SK-N-SH (cell line): ENCODE data around the gene DYNC2H1. TPM values are rescaled to one million over a fixed set of nuclear protein-coding genes. Genes with fewer than 3 reads are reported as not detected.
A peak's percentile ranks its signal among the peaks of the same experiment; 100 is the strongest.

Experiments used
- CTCF ChIA-PET: fragments of 300-600, 350-600 bp; formaldehyde crosslinking; extraction: SDS; loops from one replicate; lab custom pipeline; 2021; lab: Yijun Ruan, JAX
- POLR2A ChIA-PET: fragments of 350-600 bp; sonication (Branson Sonifier 250); formaldehyde crosslinking; extraction: SDS; loops from one replicate; lab custom pipeline; 2020; ENCODE audit warnings: antibody characterized with exemption, inconsistent platforms; lab: Yijun Ruan, JAX
- DNase-seq: peaks from one replicate; pipeline ENCODE4 v3.0.0; 2012
- H2AFZ ChIP-seq: fragments of 200-600 bp; sonication (generic); 2 replicates; pipeline ENCODE4 v1.8.1; 2016; ENCODE audit warnings: antibody characterized with exemption, mild to moderate bottlenecking, low read depth
- H3F3A ChIP-seq: fragments of 200-600 bp; sonication (generic); replicated peaks from 2 replicates; pipeline ENCODE3; 2016; ENCODE audit warnings: antibody characterized with exemption, mild to moderate bottlenecking; ENCODE audit not compliant: insufficient read depth
- H3K27ac ChIP-seq, 2 experiments: fragments of 200-500 bp in 1 of 2; fragments of 200-600 bp in 1 of 2; sonication (Bioruptor generic) in 1 of 2; sonication (generic), shearing (Covaris generic) in 1 of 2; 2 replicates each; pipeline versions ENCODE4 v1.5.1 to v1.6.1; 2014 to 2016; ENCODE audit warnings: low read depth in 2 of 2, inconsistent platforms in 1 of 2, low read length in 1 of 2, mild to moderate bottlenecking in 1 of 2, mixed read lengths in 1 of 2
- H3K27me3 ChIP-seq: fragments of 200-600 bp; sonication (generic), shearing (Covaris generic); 2 replicates; pipeline ENCODE4 v1.6.1; 2016; ENCODE audit warnings: mixed run types; ENCODE audit not compliant: insufficient read depth
- H3K36me3 ChIP-seq, 2 experiments: fragments of 200-500 bp in 1 of 2; fragments of 200-600 bp in 1 of 2; sonication (Bioruptor generic) in 1 of 2; sonication (generic) in 1 of 2; replicated peaks in 1 of 2; 2 replicates each; pipeline versions ENCODE3 to v1.5.1; 2014 to 2016; ENCODE audit warnings: low read length in 1 of 2, mild to moderate bottlenecking in 1 of 2; ENCODE audit not compliant: insufficient read depth in 2 of 2, control insufficient read depth in 1 of 2
- H3K4me1 ChIP-seq, 2 experiments: fragments of 200-500 bp in 1 of 2; fragments of 200-600 bp in 1 of 2; sonication (Bioruptor generic) in 1 of 2; sonication (generic), shearing (Covaris generic) in 1 of 2; 2 replicates each; pipeline versions ENCODE4 v1.5.1 to v1.6.1; 2014 to 2016; ENCODE audit warnings: low read depth in 1 of 2, low read length in 1 of 2, mixed run types in 1 of 2; ENCODE audit not compliant: insufficient read depth in 2 of 2, control insufficient read depth in 1 of 2
- H3K4me2 ChIP-seq: fragments of 200-600 bp; sonication (generic), shearing (Covaris generic); 2 replicates; pipeline ENCODE4 v1.6.1; 2017; ENCODE audit warnings: mixed run types
- H3K4me3 ChIP-seq, 2 experiments: fragments of 200-500 bp in 1 of 2; fragments of 200-600 bp in 1 of 2; sonication (Bioruptor generic) in 1 of 2; sonication (generic), shearing (Covaris generic) in 1 of 2; 2 replicates each; pipeline versions ENCODE4 v1.5.1 to v1.8.1; 2014 to 2016; ENCODE audit warnings: low read depth in 2 of 2, inconsistent platforms in 1 of 2, low read length in 1 of 2, mild to moderate bottlenecking in 1 of 2, mixed read lengths in 1 of 2, moderate library complexity in 1 of 2
- H3K79me2 ChIP-seq: fragments of 200-600 bp; sonication (generic); 2 replicates; pipeline ENCODE4 v1.8.1; 2017; ENCODE audit warnings: mild to moderate bottlenecking; ENCODE audit not compliant: insufficient read depth
- H3K9ac ChIP-seq: fragments of 200-600 bp; sonication (generic); 2 replicates; pipeline ENCODE4 v1.6.1; 2017; ENCODE audit warnings: mixed run types
- H3K9me2 ChIP-seq: fragments of 200-600 bp; sonication (generic); 2 replicates; pipeline ENCODE4 v1.6.1; 2017; ENCODE audit warnings: mixed run types
- H3K9me3 ChIP-seq: fragments of 200-600 bp; sonication (generic); 2 replicates; pipeline ENCODE4 v1.6.1; 2017; ENCODE audit warnings: mixed run types, mild to moderate bottlenecking, moderate library complexity
- H4K20me1 ChIP-seq: fragments of 200-600 bp; sonication (generic); 2 replicates; pipeline ENCODE4 v1.6.1; 2017; ENCODE audit warnings: mild to moderate bottlenecking, mixed run types; ENCODE audit not compliant: insufficient read depth
- CTCF ChIP-seq: fragments of 200-600 bp; sonication (generic); IDR thresholded peaks from 2 replicates; pipeline ENCODE4 v1.6.1; 2017; ENCODE audit warnings: antibody characterized with exemption, mild to moderate bottlenecking, moderate library complexity
- ELF1 ChIP-seq: IDR thresholded peaks from 2 replicates; pipeline ENCODE4 v1.4.0; 2012
- FOSL2 ChIP-seq: IDR thresholded peaks from 2 replicates; pipeline ENCODE4 v1.4.0; 2012; ENCODE audit warnings: low read depth, mild to moderate bottlenecking, moderate library complexity, borderline replicate concordance
- FOXJ3 ChIP-seq: sonication (generic); formaldehyde crosslinking; IDR thresholded peaks from 2 replicates; pipeline ENCODE4 v1.5.1; 2020; ENCODE audit warnings: mild to moderate bottlenecking, missing genetic modification reagents
- MAX ChIP-seq: IDR thresholded peaks from 2 replicates; pipeline ENCODE4 v1.4.0; 2012; ENCODE audit warnings: low read depth
- NFIC ChIP-seq: IDR thresholded peaks from 2 replicates; pipeline ENCODE4 v1.4.0; 2012; ENCODE audit warnings: borderline replicate concordance
- POLR2AphosphoS5 ChIP-seq: IDR thresholded peaks from 2 replicates; pipeline ENCODE4 v1.6.1; 2012; ENCODE audit warnings: low read depth, low read length
- REST ChIP-seq: IDR thresholded peaks from 2 replicates; pipeline ENCODE4 v1.6.1; 2012; ENCODE audit warnings: mild to moderate bottlenecking, low read depth, low read length, moderate library complexity
- TAF1 ChIP-seq: IDR thresholded peaks from 2 replicates; pipeline ENCODE4 v1.6.1; 2012; ENCODE audit warnings: low read depth, mild to moderate bottlenecking, low read length, moderate library complexity, borderline replicate concordance
- TEAD4 ChIP-seq: IDR thresholded peaks from 2 replicates; pipeline ENCODE4 v1.4.0; 2012; ENCODE audit warnings: mild to moderate bottlenecking, borderline replicate concordance; ENCODE audit not compliant: insufficient read depth
- USF1 ChIP-seq: IDR thresholded peaks from 2 replicates; pipeline ENCODE4 v1.4.0; 2012; ENCODE audit warnings: low read depth, borderline replicate concordance
- WGBS: methylation state at CpG from one replicate; pipeline ENCODE4 v1.1.6; 2017; ENCODE audit warnings: low lambda C conversion rate; 5-methylcytosine and 5-hydroxymethylcytosine counted together
- polyA plus RNA-seq, 3 experiments: library from polyadenylated mRNA; depleted of rRNA; stranded (reverse); fragments of >200 nt; gene quantifications; 2 replicates each; pipeline ENCODE4 v1.2.3, GENCODE V29; 2012

The DYNC2H1 gene
- polyA plus RNA-seq, 1 of the 3 experiments (the other 2 are of a cell fraction) = 15.3 TPM

DNA sequence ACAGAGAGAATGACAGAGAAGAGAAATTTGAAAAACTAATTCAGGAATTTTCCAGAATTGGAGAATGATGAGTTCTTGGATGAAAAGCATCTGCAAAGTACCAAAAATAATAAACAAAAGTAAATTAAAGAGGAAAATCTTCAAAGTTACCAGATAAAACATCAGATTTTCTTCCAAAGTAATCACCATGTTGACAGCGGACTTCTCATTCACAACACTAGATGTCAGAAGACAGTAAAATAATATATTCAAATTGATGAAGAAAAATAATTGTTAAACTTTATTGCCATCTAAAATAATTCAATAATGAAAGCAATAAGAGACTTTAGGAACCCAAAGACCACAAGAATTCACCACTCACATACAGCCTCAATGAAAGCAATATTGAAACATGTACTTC is 355.2 kb downstream of the DYNC2H1 start:
- TF ChIP-seq CTCF (peak; percentile 35), NFIC (no peak)
- Histone ChIP-seq H4K20me1 (no peaks in the 10 kb centered on the region), H3K79me2 (no peaks in the 10 kb centered on the region), H3K4me1 (no peaks in the 10 kb centered on the region; a peak in 2 of 4 replicates), H3K27me3 (no peaks in the 10 kb centered on the region), H3K4me2 (no peak overlapping the region), H3K36me3 (peaks cover 0 to 8% of the 10 kb centered on the region in 2 experiments), H2AFZ (no peak overlapping the region), H3K27ac (no peak overlapping the region; a peak in 1 of 4 replicates), H3K9ac (no peak overlapping the region), H3K4me3 (no peak overlapping the region), H3K9me2 (no peaks in the 10 kb centered on the region), H3K9me3 (no peaks in the 10 kb centered on the region), H3F3A (no peaks in the 10 kb centered on the region)
- ChIA-PET POLR2A (no interaction called here), CTCF (no interaction called here)
- no peak for DNase-seq
- WGBS = 100% methylated on average over 1 of the region's 1 CpG

- no peak for TF ChIP-seq USF1
- no peak for TF ChIP-seq TEAD4
- no peak for TF ChIP-seq ELF1
- no peak for TF ChIP-seq FOSL2
- no peak for TF ChIP-seq TAF1
- TF ChIP-seq POLR2AphosphoS5 = no peak
- TF ChIP-seq FOXJ3 (CRISPR knock-in tag) = no peak
- no peak for TF ChIP-seq REST
- no peak for TF ChIP-seq NFIC
- no peak for TF ChIP-seq MAX
Observed at GRCh38 chr11:103465555-103466140, 356.4 kb downstream of the DYNC2H1 start.

More at GRCh38 chr11:103465555-103466140, 356.4 kb downstream of the DYNC2H1 start:
- Histone ChIP-seq H3K27me3 (no peaks in the 10 kb centered on the region), H3K9me2 (no peaks in the 10 kb centered on the region), H3K9ac (no peak overlapping the region), H3F3A (no peaks in the 10 kb centered on the region), H3K79me2 (no peaks in the 10 kb centered on the region), H3K4me2 (no peak overlapping the region), H3K4me3 (no peak overlapping the region), H3K27ac (peak overlapping the region in 1 of 2 experiments; percentile 43; a peak in 2 of 4 replicates), H2AFZ (no peak overlapping the region), H3K36me3 (peaks cover 0 to 8% of the 10 kb centered on the region in 2 experiments), H3K4me1 (no peaks in the 10 kb centered on the region; a peak in 2 of 4 replicates), H4K20me1 (no peaks in the 10 kb centered on the region), H3K9me3 (no peaks in the 10 kb centered on the region)
- no peak for DNase-seq
- 90% methylated on average over 3 of the region's 3 CpGs for WGBS
- ChIA-PET POLR2A (no interaction called here), CTCF (interaction anchor here (2.3 kb wide), 1 partner anchor 72 kb away, joined by 5 read pairs; no protein-coding TSS in a partner anchor)
